ENCODE results near the gene IBTK. TPM values are rescaled to one million over a fixed set of nuclear protein-coding genes. Genes with fewer than 3 reads are reported as not detected.
A peak's percentile ranks its signal among the peaks of the same experiment; 100 is the strongest.
"Not testable (repeated sequence)": the region's sequence is repeated elsewhere in the genome, so short reads cannot be mapped to it uniquely, and the experiment has no call there.

Gene IBTK
- total RNA-seq, 1 donor from 2014 or later, result 30.0 TPM

GRCh38 chr6:82208913-82209312 lies 38.6 kb downstream of the IBTK start:
- Mint-ChIP-seq H3K27ac (ENCODE audit: unreplicated experiment) (no peak overlapping the region), H3K4me1 (ENCODE audit: low read depth) (peaks cover 19% of the 10 kb centered on the region), H3K4me3 (ENCODE audit: unreplicated experiment) (no peak overlapping the region), H3K27me3 (ENCODE audit: low read depth) (no peaks in the 10 kb centered on the region), H3K9me3 (ENCODE audit: low read depth) (no peaks in the 10 kb centered on the region), H3K36me3 (ENCODE audit: low read depth) (peaks cover 28% of the 10 kb centered on the region)
- DNase-seq (ENCODE audit: low spot score), result no peak
- TF ChIP-seq, protein P1, sequence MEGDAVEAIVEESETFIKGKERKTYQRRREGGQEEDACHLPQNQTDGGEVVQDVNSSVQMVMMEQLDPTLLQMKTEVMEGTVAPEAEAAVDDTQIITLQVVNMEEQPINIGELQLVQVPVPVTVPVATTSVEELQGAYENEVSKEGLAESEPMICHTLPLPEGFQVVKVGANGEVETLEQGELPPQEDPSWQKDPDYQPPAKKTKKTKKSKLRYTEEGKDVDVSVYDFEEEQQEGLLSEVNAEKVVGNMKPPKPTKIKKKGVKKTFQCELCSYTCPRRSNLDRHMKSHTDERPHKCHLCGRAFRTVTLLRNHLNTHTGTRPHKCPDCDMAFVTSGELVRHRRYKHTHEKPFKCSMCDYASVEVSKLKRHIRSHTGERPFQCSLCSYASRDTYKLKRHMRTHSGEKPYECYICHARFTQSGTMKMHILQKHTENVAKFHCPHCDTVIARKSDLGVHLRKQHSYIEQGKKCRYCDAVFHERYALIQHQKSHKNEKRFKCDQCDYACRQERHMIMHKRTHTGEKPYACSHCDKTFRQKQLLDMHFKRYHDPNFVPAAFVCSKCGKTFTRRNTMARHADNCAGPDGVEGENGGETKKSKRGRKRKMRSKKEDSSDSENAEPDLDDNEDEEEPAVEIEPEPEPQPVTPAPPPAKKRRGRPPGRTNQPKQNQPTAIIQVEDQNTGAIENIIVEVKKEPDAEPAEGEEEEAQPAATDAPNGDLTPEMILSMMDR (IDR thresholded peaks at IDR 0.05), result no peak

GRCh38 chr6:82205930-82206392 lies 41.6 kb downstream of the IBTK start:
- no peaks in the 10 kb centered on the region for H3K27me3 Mint-ChIP-seq (ENCODE audit: low read depth)

GRCh38 chr6:82204020-82204419 lies 43.5 kb downstream of the IBTK start:
- H3K36me3 Mint-ChIP-seq (ENCODE audit: low read depth), result peaks cover 28% of the 10 kb centered on the region
- no peak overlapping the region for H3K27ac Mint-ChIP-seq (ENCODE audit: unreplicated experiment)
- DNase-seq (ENCODE audit: low spot score), result no peak
- H3K4me3 Mint-ChIP-seq (ENCODE audit: unreplicated experiment), result no peak overlapping the region
- H3K27me3 Mint-ChIP-seq (ENCODE audit: low read depth), result no peaks in the 10 kb centered on the region
- H3K4me1 Mint-ChIP-seq (ENCODE audit: low read depth), result peaks cover 19% of the 10 kb centered on the region
- H3K9me3 Mint-ChIP-seq (ENCODE audit: low read depth), result no peaks in the 10 kb centered on the region
- TF ChIP-seq, protein P1 (IDR thresholded peaks at IDR 0.05), result no peak

More at GRCh38 chr6:82205930-82206392, 41.6 kb downstream of the IBTK start:
- no peak for DNase-seq (ENCODE audit: low spot score)
- TF ChIP-seq, protein P1 (IDR thresholded peaks at IDR 0.05), result no peak
- Mint-ChIP-seq H3K9me3 (ENCODE audit: low read depth) (no peaks in the 10 kb centered on the region), H3K36me3 (ENCODE audit: low read depth) (peaks cover 30% of the 10 kb centered on the region), H3K4me1 (ENCODE audit: low read depth) (peaks cover 19% of the 10 kb centered on the region), H3K4me3 (ENCODE audit: unreplicated experiment) (no peak overlapping the region), H3K27ac (ENCODE audit: unreplicated experiment) (peak overlapping the region; percentile 85)

- H3K36me3 Mint-ChIP-seq (ENCODE audit: low read depth), result peaks cover 22% of the 10 kb centered on the region
- TF ChIP-seq, protein P1 (IDR thresholded peaks at IDR 0.05), result no peak
- DNase-seq (ENCODE audit: low spot score), result no peak
- H3K27ac Mint-ChIP-seq (ENCODE audit: unreplicated experiment), result no peak overlapping the region
- no peaks in the 10 kb centered on the region for H3K27me3 Mint-ChIP-seq (ENCODE audit: low read depth)
- H3K4me3 Mint-ChIP-seq (ENCODE audit: unreplicated experiment), result no peak overlapping the region
- no peaks in the 10 kb centered on the region for H3K9me3 Mint-ChIP-seq (ENCODE audit: low read depth)
- H3K4me1 Mint-ChIP-seq (ENCODE audit: low read depth), result no peaks in the 10 kb centered on the region
Measured at GRCh38 chr6:82197784-82198183, 49.8 kb downstream of the IBTK start.

GRCh38 chr6:82197245-82197644 lies 50.3 kb downstream of the IBTK start:
- not testable (repeated sequence) for H3K9me3 Mint-ChIP-seq (ENCODE audit: low read depth); H3K4me1 Mint-ChIP-seq (ENCODE audit: low read depth); H3K4me3 Mint-ChIP-seq (ENCODE audit: unreplicated experiment); H3K27me3 Mint-ChIP-seq (ENCODE audit: low read depth); H3K27ac Mint-ChIP-seq (ENCODE audit: unreplicated experiment); DNase-seq (ENCODE audit: low spot score)
- H3K36me3 Mint-ChIP-seq (ENCODE audit: low read depth), result peaks cover 22% of the 10 kb centered on the region

DNA sequence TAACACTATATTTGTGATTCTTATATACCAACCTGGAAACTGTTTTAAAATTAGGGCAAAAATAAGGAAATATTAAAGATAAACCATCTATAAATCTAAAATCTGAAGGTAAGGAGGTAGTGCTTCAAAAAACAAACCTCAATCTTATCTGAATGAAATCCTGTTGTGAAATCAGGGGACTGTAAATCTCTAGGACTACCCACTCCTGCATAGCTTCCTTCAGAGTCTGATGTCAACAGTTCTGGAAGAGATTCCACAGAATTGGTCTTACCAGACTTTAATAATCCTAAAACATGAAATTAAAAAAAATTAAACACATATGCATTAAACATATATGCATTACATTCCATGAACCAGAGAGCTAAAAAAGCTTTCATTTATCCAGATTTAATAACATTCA lies 51.4 kb downstream of the IBTK start:
- Mint-ChIP-seq H3K4me1 (ENCODE audit: low read depth) (no peaks in the 10 kb centered on the region), H3K4me3 (ENCODE audit: unreplicated experiment) (no peak overlapping the region), H3K9me3 (ENCODE audit: low read depth) (no peaks in the 10 kb centered on the region), H3K27me3 (ENCODE audit: low read depth) (no peaks in the 10 kb centered on the region), H3K36me3 (ENCODE audit: low read depth) (peaks cover 24% of the 10 kb centered on the region), H3K27ac (ENCODE audit: unreplicated experiment) (no peak overlapping the region)
- TF ChIP-seq, protein P1 (IDR thresholded peaks at IDR 0.05), result no peak
- DNase-seq (ENCODE audit: low spot score), result no peak
